MCF 10A (cell line): ENCODE results near the gene ISG15. TPM values are rescaled to one million over a fixed set of nuclear protein-coding genes. Genes with fewer than 3 reads are reported as not detected.

Experiments
- BruUV-seq: library from RNA; stranded (reverse); fragments of 400-500 nt; replicated peaks from 2 replicates; lab custom pipeline; 2021; lab: Mats Ljungman, UMichigan
- CTCF ChIA-PET: fragments of 300-600 bp; sonication (Branson Sonifier 250); formaldehyde crosslinking; extraction: SDS; loops from one replicate; lab custom pipeline; 2021; ENCODE audit warnings: antibody characterized with exemption, inconsistent platforms; lab: Yijun Ruan, JAX
- POLR2A ChIA-PET: fragments of 300-600, 350-650 bp; sonication (Branson Sonifier 250); formaldehyde crosslinking; extraction: SDS; loops from one replicate; lab custom pipeline; 2020; ENCODE audit warnings: antibody characterized with exemption, inconsistent platforms; lab: Yijun Ruan, JAX
- DNase-seq: peaks from one replicate; pipeline ENCODE4 v3.0.0-alpha.2; 2018; ENCODE audit not compliant: unreplicated experiment
- H3K27ac Mint-ChIP-seq: one replicate; pipeline ENCODE4 v1.8.0; 2022; ENCODE audit warnings: mild to moderate bottlenecking, low read depth, mixed read lengths; ENCODE audit not compliant: unreplicated experiment
- H3K27me3 Mint-ChIP-seq: one replicate; pipeline ENCODE4 v1.8.0; 2022; ENCODE audit warnings: mixed read lengths; ENCODE audit not compliant: insufficient read depth, unreplicated experiment
- H3K36me3 Mint-ChIP-seq: one replicate; pipeline ENCODE4 v1.8.0; 2022; ENCODE audit warnings: mild to moderate bottlenecking, moderate library complexity, mixed read lengths; ENCODE audit not compliant: insufficient read depth, unreplicated experiment
- H3K4me1 Mint-ChIP-seq: one replicate; pipeline ENCODE4 v1.8.0; 2022; ENCODE audit warnings: mixed read lengths; ENCODE audit not compliant: insufficient read depth, unreplicated experiment
- H3K4me3 Mint-ChIP-seq: one replicate; pipeline ENCODE4 v1.8.0; 2022; ENCODE audit warnings: mild to moderate bottlenecking, moderate library complexity, mixed read lengths; ENCODE audit not compliant: unreplicated experiment
- H3K9me3 Mint-ChIP-seq: one replicate; pipeline ENCODE4 v1.8.0; 2022; ENCODE audit warnings: mixed read lengths; ENCODE audit not compliant: unreplicated experiment
- CTCF ChIP-seq: fragments of 200-600 bp; IDR thresholded peaks from one replicate; pipeline ENCODE4 v1.8.0; 2022; ENCODE audit warnings: antibody characterized with exemption, mild to moderate bottlenecking; ENCODE audit not compliant: unreplicated experiment
- intact Hi-C: fragments of 100-400 bp; cut with micrococcal nuclease; formaldehyde crosslinking; loops from 2 replicates; pipeline ENCODE4 v1.14.1; 2022
- total RNA-seq: library from RNA; stranded (reverse); gene quantifications from 2 replicates; pipeline ENCODE4 v1.2.3, GENCODE V29; 2022

ISG15 gene
- total RNA-seq, 1 experiment from 2014 or later, result 7.4 TPM

DNA sequence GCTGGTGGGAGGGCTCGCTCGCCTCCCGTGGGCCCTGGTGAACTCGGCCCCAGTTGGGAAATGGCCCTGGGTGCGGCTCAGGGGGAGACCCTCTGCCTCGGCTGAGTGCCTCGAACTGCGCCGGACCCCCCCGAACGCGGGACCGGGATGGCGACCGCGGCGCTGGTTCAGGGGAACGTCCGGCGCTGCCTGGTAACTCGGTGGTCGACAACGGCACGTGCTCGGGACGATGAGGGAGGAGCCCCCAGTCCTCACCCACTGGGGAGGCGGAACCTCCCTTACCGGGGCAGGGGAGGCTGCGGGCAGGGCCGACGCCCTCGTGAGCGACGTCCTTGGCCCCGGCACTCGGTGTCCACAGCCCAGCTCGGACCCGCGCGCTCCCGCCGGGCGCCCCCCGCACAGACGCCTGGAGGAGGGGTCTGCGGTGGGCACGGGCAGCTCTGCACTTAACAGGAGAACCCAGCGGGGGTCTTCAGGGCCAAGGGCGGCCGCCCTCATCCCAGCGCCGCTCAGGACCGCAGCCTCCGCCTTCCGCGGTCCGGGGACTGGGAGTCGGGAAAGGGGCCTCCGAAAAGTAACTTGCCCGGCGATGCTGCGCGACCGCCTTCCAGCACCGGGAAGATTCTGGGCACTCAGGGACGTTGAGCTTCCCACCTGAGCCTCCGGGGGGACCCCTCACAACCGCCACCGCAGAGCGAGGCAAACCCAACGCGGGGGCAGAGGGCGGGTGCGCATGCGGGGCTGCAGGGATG lies 15.1 kb upstream of the ISG15 start:
- H3K4me1 Mint-ChIP-seq, result peaks cover 13% of the 10 kb centered on the region
- peak overlapping the region; percentile 82 for H3K4me3 Mint-ChIP-seq
- no peaks in the 10 kb centered on the region for H3K27me3 Mint-ChIP-seq
- intact Hi-C loops, result no loop called here
- no peaks in the 10 kb centered on the region for H3K36me3 Mint-ChIP-seq
- TF ChIP-seq CTCF, result no peak
- POLR2A ChIA-PET, result interaction anchor here (1.1 kb wide), 1 partner anchor 13 kb away, joined by 3 read pairs; no protein-coding TSS in a partner anchor
- no peaks in the 10 kb centered on the region for H3K9me3 Mint-ChIP-seq
- BruUV-seq, result no TSS peak
- H3K27ac Mint-ChIP-seq, result no peak overlapping the region
- CTCF ChIA-PET, result interaction anchor here (0.6 to 0.7 kb wide), 2 partner anchors 13 to 370 kb away, joined by 3 to 7 read pairs; no protein-coding TSS in a partner anchor
- no peak for DNase-seq

GRCh38 chr1:998745-998994 lies 14.6 kb upstream of the ISG15 start:
- TF ChIP-seq CTCF, result no peak
- intact Hi-C loops, result no loop called here
- no peaks in the 10 kb centered on the region for H3K9me3 Mint-ChIP-seq
- no peaks in the 10 kb centered on the region for H3K36me3 Mint-ChIP-seq
- no peak overlapping the region for H3K27ac Mint-ChIP-seq
- POLR2A ChIA-PET, result interaction anchor here (1.1 kb wide), 1 partner anchor 12 kb away, joined by 3 read pairs; no protein-coding TSS in a partner anchor
- H3K4me3 Mint-ChIP-seq, result peak overlapping the region; percentile 82
- peaks cover 13% of the 10 kb centered on the region for H3K4me1 Mint-ChIP-seq
- CTCF ChIA-PET, result interaction anchor here (0.7 to 0.9 kb wide), 2 partner anchors 14 to 16 kb away, joined by 3 to 7 read pairs; no protein-coding TSS in a partner anchor
- no peak for DNase-seq
- BruUV-seq, result no TSS peak
- no peaks in the 10 kb centered on the region for H3K27me3 Mint-ChIP-seq

DNA sequence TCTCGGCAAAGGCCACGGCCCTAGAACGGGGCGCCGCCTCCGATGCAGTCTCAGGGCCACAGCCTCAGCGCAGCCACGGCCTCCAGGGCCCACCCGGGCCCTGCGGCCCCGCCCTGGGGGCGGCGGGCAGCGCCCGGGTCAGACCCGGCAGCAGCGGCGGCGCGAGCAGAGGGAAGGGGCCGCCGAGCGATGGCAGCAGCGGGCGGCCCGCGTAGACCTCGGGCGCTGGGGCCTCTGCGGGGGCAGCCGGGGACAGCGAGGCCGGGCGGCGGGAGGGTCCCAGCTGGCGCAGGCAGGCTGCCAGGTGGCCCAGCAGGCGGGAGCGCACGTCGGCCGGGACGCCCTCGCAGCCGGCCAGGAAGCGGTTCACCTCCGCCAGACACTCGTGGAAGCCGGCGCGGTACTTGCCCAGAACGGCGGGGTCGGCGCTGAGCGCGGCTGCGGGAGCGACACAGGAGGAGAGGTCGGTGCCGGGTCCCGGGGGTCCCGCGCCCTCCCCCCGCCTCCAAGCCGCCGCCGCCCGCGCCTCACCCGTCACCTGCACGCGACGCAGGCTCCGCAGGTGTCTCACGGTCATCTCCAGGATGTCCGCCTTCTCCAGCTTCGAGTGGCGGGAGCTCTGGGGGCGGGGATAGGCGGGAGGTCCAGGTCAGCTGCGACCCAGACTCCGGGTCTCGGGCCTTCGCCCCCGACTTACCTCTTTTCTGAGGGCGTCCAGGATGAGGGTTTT lies 14.1 kb upstream of the ISG15 start:
- peaks cover 13% of the 10 kb centered on the region for H3K4me1 Mint-ChIP-seq
- ChIA-PET CTCF (interaction anchor here (0.5 to 0.9 kb wide), 3 partner anchors 14 to 47 kb away, joined by 3 to 7 read pairs (median 4); no protein-coding TSS in a partner anchor), POLR2A (interaction anchor here (0.8 to 1.4 kb wide), 3 partner anchors 12 to 65 kb away, joined by 3 to 5 read pairs (median 4); partner anchors contain the start of gene ISG15)
- H3K27me3 Mint-ChIP-seq, result no peaks in the 10 kb centered on the region
- TF ChIP-seq CTCF, result peak; percentile 8
- H3K27ac Mint-ChIP-seq, result no peak overlapping the region
- H3K36me3 Mint-ChIP-seq, result no peaks in the 10 kb centered on the region
- H3K4me3 Mint-ChIP-seq, result peak overlapping the region; percentile 82
- H3K9me3 Mint-ChIP-seq, result no peaks in the 10 kb centered on the region
- BruUV-seq, result TSS peak; percentile 58
- intact Hi-C loops, result no loop called here
- DNase-seq, result peak; percentile 38
